SK-N-SH (cell line): ENCODE results near the gene SGPL1. TPM values are rescaled to one million over a fixed set of nuclear protein-coding genes. Genes with fewer than 3 reads are reported as not detected.

Experiments used
- CTCF ChIA-PET: fragments of 300-600, 350-600 bp; formaldehyde crosslinking; extraction: SDS; loops from one replicate; lab custom pipeline; 2021; lab: Yijun Ruan, JAX
- POLR2A ChIA-PET: fragments of 350-600 bp; sonication (Branson Sonifier 250); formaldehyde crosslinking; extraction: SDS; loops from one replicate; lab custom pipeline; 2020; ENCODE audit warnings: antibody characterized with exemption, inconsistent platforms; lab: Yijun Ruan, JAX
- DNase-seq: peaks from one replicate; pipeline ENCODE4 v3.0.0; 2012
- H2AFZ ChIP-seq: fragments of 200-600 bp; sonication (generic); 2 replicates; pipeline ENCODE4 v1.8.1; 2016; ENCODE audit warnings: antibody characterized with exemption, mild to moderate bottlenecking, low read depth
- H3F3A ChIP-seq: fragments of 200-600 bp; sonication (generic); replicated peaks from 2 replicates; pipeline ENCODE3; 2016; ENCODE audit warnings: antibody characterized with exemption, mild to moderate bottlenecking; ENCODE audit not compliant: insufficient read depth
- H3K27ac ChIP-seq, 2 experiments: fragments of 200-500 bp in 1 of 2; fragments of 200-600 bp in 1 of 2; sonication (Bioruptor generic) in 1 of 2; sonication (generic), shearing (Covaris generic) in 1 of 2; 2 replicates each; pipeline versions ENCODE4 v1.5.1 to v1.6.1; 2014 to 2016; ENCODE audit warnings: low read depth in 2 of 2, inconsistent platforms in 1 of 2, low read length in 1 of 2, mild to moderate bottlenecking in 1 of 2, mixed read lengths in 1 of 2
- H3K27me3 ChIP-seq: fragments of 200-600 bp; sonication (generic), shearing (Covaris generic); 2 replicates; pipeline ENCODE4 v1.6.1; 2016; ENCODE audit warnings: mixed run types; ENCODE audit not compliant: insufficient read depth
- H3K36me3 ChIP-seq, 2 experiments: fragments of 200-500 bp in 1 of 2; fragments of 200-600 bp in 1 of 2; sonication (Bioruptor generic) in 1 of 2; sonication (generic) in 1 of 2; replicated peaks in 1 of 2; 2 replicates each; pipeline versions ENCODE3 to v1.5.1; 2014 to 2016; ENCODE audit warnings: low read length in 1 of 2, mild to moderate bottlenecking in 1 of 2; ENCODE audit not compliant: insufficient read depth in 2 of 2, control insufficient read depth in 1 of 2
- H3K4me1 ChIP-seq, 2 experiments: fragments of 200-500 bp in 1 of 2; fragments of 200-600 bp in 1 of 2; sonication (Bioruptor generic) in 1 of 2; sonication (generic), shearing (Covaris generic) in 1 of 2; 2 replicates each; pipeline versions ENCODE4 v1.5.1 to v1.6.1; 2014 to 2016; ENCODE audit warnings: low read depth in 1 of 2, low read length in 1 of 2, mixed run types in 1 of 2; ENCODE audit not compliant: insufficient read depth in 2 of 2, control insufficient read depth in 1 of 2
- H3K4me2 ChIP-seq: fragments of 200-600 bp; sonication (generic), shearing (Covaris generic); 2 replicates; pipeline ENCODE4 v1.6.1; 2017; ENCODE audit warnings: mixed run types
- H3K4me3 ChIP-seq, 2 experiments: fragments of 200-500 bp in 1 of 2; fragments of 200-600 bp in 1 of 2; sonication (Bioruptor generic) in 1 of 2; sonication (generic), shearing (Covaris generic) in 1 of 2; 2 replicates each; pipeline versions ENCODE4 v1.5.1 to v1.8.1; 2014 to 2016; ENCODE audit warnings: low read depth in 2 of 2, inconsistent platforms in 1 of 2, low read length in 1 of 2, mild to moderate bottlenecking in 1 of 2, mixed read lengths in 1 of 2, moderate library complexity in 1 of 2
- H3K79me2 ChIP-seq: fragments of 200-600 bp; sonication (generic); 2 replicates; pipeline ENCODE4 v1.8.1; 2017; ENCODE audit warnings: mild to moderate bottlenecking; ENCODE audit not compliant: insufficient read depth
- H3K9ac ChIP-seq: fragments of 200-600 bp; sonication (generic); 2 replicates; pipeline ENCODE4 v1.6.1; 2017; ENCODE audit warnings: mixed run types
- H3K9me2 ChIP-seq: fragments of 200-600 bp; sonication (generic); 2 replicates; pipeline ENCODE4 v1.6.1; 2017; ENCODE audit warnings: mixed run types
- H3K9me3 ChIP-seq: fragments of 200-600 bp; sonication (generic); 2 replicates; pipeline ENCODE4 v1.6.1; 2017; ENCODE audit warnings: mixed run types, mild to moderate bottlenecking, moderate library complexity
- H4K20me1 ChIP-seq: fragments of 200-600 bp; sonication (generic); 2 replicates; pipeline ENCODE4 v1.6.1; 2017; ENCODE audit warnings: mild to moderate bottlenecking, mixed run types; ENCODE audit not compliant: insufficient read depth
- ELF1 ChIP-seq: IDR thresholded peaks from 2 replicates; pipeline ENCODE4 v1.4.0; 2012
- EP300 ChIP-seq, 2 experiments: IDR thresholded peaks; 2 replicates each; pipeline versions ENCODE4 v1.4.0 to v1.6.1; 2012; ENCODE audit warnings: borderline replicate concordance in 1 of 2, low read depth in 1 of 2, low read length in 1 of 2
- FOSL2 ChIP-seq: IDR thresholded peaks from 2 replicates; pipeline ENCODE4 v1.4.0; 2012; ENCODE audit warnings: low read depth, mild to moderate bottlenecking, moderate library complexity, borderline replicate concordance
- NRF1 ChIP-seq: IDR thresholded peaks from 2 replicates; pipeline ENCODE4 v1.6.1; 2012; ENCODE audit warnings: low read depth, mild to moderate bottlenecking, low read length
- RCOR1 ChIP-seq: fragments of 150-350 bp; IDR thresholded peaks from 2 replicates; pipeline ENCODE4 v1.6.1; 2017; ENCODE audit warnings: antibody characterized with exemption, low read length
- TCF12 ChIP-seq: IDR thresholded peaks from 2 replicates; pipeline ENCODE4 v1.4.0; 2012
- ZBTB33 ChIP-seq: IDR thresholded peaks from 2 replicates; pipeline ENCODE4 v1.4.0; 2012; ENCODE audit warnings: low read depth, borderline replicate concordance
- WGBS: methylation state at CpG from one replicate; pipeline ENCODE4 v1.1.6; 2017; ENCODE audit warnings: low lambda C conversion rate; 5-methylcytosine and 5-hydroxymethylcytosine counted together
- polyA plus RNA-seq, 3 experiments: library from polyadenylated mRNA; depleted of rRNA; stranded (reverse); fragments of >200 nt; gene quantifications; 2 replicates each; pipeline ENCODE4 v1.2.3, GENCODE V29; 2012
- small RNA-seq, 7 experiments: library from RNA; depleted of rRNA; stranded (forward); fragments of <200 nt; gene quantifications; one replicate each; pipeline ENCODE3, GENCODE V24; 2012

The SGPL1 gene
- polyA plus RNA-seq, 1 of the 3 experiments (the other 2 are of a cell fraction) = 11.8 TPM

GRCh38 chr10:70928140-70928539 is 112.4 kb downstream of the SGPL1 start (continued):
- no peak for TF ChIP-seq FOSL2

- H3K4me1 ChIP-seq = peaks cover 5 to 27% of the 10 kb centered on the region in 2 experiments; a peak in 2 of 4 replicates
- no peak overlapping the region for H3K9ac ChIP-seq
- no peak for DNase-seq
- H4K20me1 ChIP-seq = no peaks in the 10 kb centered on the region
- no peak overlapping the region for H3K4me3 ChIP-seq
- H3F3A ChIP-seq = no peaks in the 10 kb centered on the region
- H3K9me3 ChIP-seq = no peaks in the 10 kb centered on the region
- H3K4me2 ChIP-seq = no peak overlapping the region
- H2AFZ ChIP-seq = no peak overlapping the region
- H3K27me3 ChIP-seq = no peaks in the 10 kb centered on the region
- H3K79me2 ChIP-seq = no peaks in the 10 kb centered on the region
- no peak for TF ChIP-seq ELF1
- TF ChIP-seq NRF1 = no peak
- no peak for TF ChIP-seq RCOR1
- TF ChIP-seq EP300 (IDR thresholded peaks at IDR 0.05; ENCODE audit: borderline replicate concordance in 1 of 2, low read depth in 1 of 2, low read length in 1 of 2) = no peak
- TF ChIP-seq ZBTB33 = no peak
- TF ChIP-seq TCF12 = no peak
- H3K27ac ChIP-seq = no peak overlapping the region
- POLR2A ChIA-PET = no interaction called here
- no peaks in the 10 kb centered on the region for H3K9me2 ChIP-seq
- CTCF ChIA-PET = interaction anchor here (1.2 to 2.9 kb wide), 5 partner anchors 9 to 278 kb away, joined by 3 to 10 read pairs (median 5); no protein-coding TSS in a partner anchor
- 70% methylated on average over 15 of the region's 17 CpGs for WGBS
- no peaks in the 10 kb centered on the region for H3K36me3 ChIP-seq
Observed at GRCh38 chr10:70930263-70931000, 114.7 kb downstream of the SGPL1 start.

Small RNA genes within 50 kb of the gene (small RNA-seq; reads per million reads assigned to genes)
- 0 to 7.9 (median 0) reads per million in 7 experiments for gene RPS26P40

Other genes with a start within 250 kb of the SGPL1 start
- gene PRF1, start 213.2 kb upstream of the SGPL1 start, polyA plus RNA-seq (2012; rRNA removed) = not detected in 2 replicates
- gene ADAMTS14, start 143.4 kb upstream of the SGPL1 start, polyA plus RNA-seq (2012; rRNA removed) = 1.1 and 1.2 TPM in 2 replicates
- not detected in 2 replicates for gene TBATA, start 30.6 kb upstream of the SGPL1 start, polyA plus RNA-seq (2012; rRNA removed)
- gene PCBD1, start 72.6 kb downstream of the SGPL1 start, polyA plus RNA-seq (2012; rRNA removed) = 95.9 and 112 TPM in 2 replicates